Measurements from ENCODE around the gene TIGD7. TPM values are rescaled to one million over a fixed set of nuclear protein-coding genes. Genes with fewer than 3 reads are reported as not detected.
A peak's percentile ranks its signal among the peaks of the same experiment; 100 is the strongest.
"Not testable (repeated sequence)": the region's sequence is repeated elsewhere in the genome, so short reads cannot be mapped to it uniquely, and the experiment has no call there.

Gene TIGD7
- total and polyA plus RNA-seq, 8 donors = 1.3 to 3.6 (median 2.4) TPM

- no peak overlapping the region for H3K4me3 ChIP-seq
- DNase-seq (no peak), FAIRE-seq (no peak), ATAC-seq (no peak)
- no peak for TF ChIP-seq CTCF (IDR thresholded peaks at IDR 0.05)
- H3K9me3 ChIP-seq = no peaks in the 10 kb centered on the region
- 75 to 80% methylated on average over 5 of the region's 5 CpGs for WGBS, 2 donors
- H3K4me1 ChIP-seq = peaks cover 0 to under 1% (median 0%) of the 10 kb centered on the region in 3 donors
- no peak overlapping the region for H3K27ac ChIP-seq
- intact Hi-C loops (cut with DNase I) = no loop called here
- H3K36me3 ChIP-seq = no peaks in the 10 kb centered on the region
- H3K27me3 ChIP-seq = no peaks in the 10 kb centered on the region
These were observed 28.6 kb downstream of the TIGD7 start for GRCh38 chr16:3276679-3277078.

- H3K4me3 ChIP-seq = no peak overlapping the region
- no peaks in the 10 kb centered on the region for H3K27me3 ChIP-seq
- TF ChIP-seq CTCF (IDR thresholded peaks at IDR 0.05) = no peak
- no peaks in the 10 kb centered on the region for H3K36me3 ChIP-seq
- H3K27ac ChIP-seq = no peak overlapping the region
- intact Hi-C loops (cut with DNase I) = no loop called here
- FAIRE-seq (no peak), DNase-seq (no peak), ATAC-seq (no peak)
- no peaks in the 10 kb centered on the region for H3K4me1 ChIP-seq
- no peaks in the 10 kb centered on the region for H3K9me3 ChIP-seq
These were observed 30.3 kb downstream of the TIGD7 start for GRCh38 chr16:3274947-3275346.

DNA sequence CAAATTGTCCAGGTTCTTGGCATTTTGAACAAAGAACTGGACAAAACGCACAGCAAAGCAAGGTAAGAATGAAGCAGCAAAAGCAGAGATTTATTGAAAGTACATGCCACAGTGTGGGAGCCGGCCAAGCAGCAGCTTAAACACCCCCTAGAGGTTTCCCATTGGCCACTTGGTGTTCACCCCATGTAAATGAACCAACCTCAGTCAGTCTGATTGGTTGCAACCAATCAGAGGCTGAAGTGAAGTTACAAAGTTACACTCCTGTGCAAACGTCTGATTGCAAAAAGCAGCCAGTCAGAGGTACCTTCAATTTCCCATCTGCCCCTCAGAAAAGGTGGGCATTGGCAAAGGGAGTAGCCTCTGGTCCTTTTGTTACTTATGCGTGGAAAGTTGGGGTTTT lies 30.7 kb downstream of the TIGD7 start:
- ATAC-seq (peak in 2 of 4 donors; percentile 54 to 70), DNase-seq (no peak)

DNA sequence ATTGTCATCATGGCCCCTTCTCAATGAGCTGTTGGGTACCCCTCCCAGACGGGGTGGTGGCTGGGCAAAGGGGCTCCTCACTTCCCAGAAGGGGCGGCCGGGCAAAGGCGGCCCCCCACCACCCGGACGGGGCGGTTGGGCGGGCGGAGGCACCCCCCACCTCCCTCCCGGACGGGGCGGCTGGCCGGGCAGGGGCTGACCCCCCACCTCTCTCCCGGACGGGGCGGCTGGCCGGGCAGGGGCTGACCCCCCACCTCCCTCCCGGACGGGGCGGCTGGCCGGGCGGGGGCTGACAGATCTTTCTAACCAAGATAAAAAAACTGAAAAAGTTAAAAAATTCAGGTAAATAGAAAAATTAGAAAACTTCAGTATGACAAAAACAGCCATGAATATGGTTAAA lies 33.9 kb downstream of the TIGD7 start:
- 91 to 94% methylated on average over 22 of the region's 22 CpGs for WGBS, 2 donors
- FAIRE-seq; ATAC-seq; H3K36me3 ChIP-seq; DNase-seq; H3K4me1 ChIP-seq; H3K27me3 ChIP-seq; H3K27ac ChIP-seq; H3K4me3 ChIP-seq; intact Hi-C loops (cut with DNase I); H3K9me3 ChIP-seq: not testable (repeated sequence)

More for the DNA sequence above, 30.7 kb downstream of the TIGD7 start:
- no peak for FAIRE-seq
- TF ChIP-seq CTCF (IDR thresholded peaks at IDR 0.05) = no peak
- no peak overlapping the region for H3K4me3 ChIP-seq
- intact Hi-C loops (cut with DNase I) = no loop called here
- H3K9me3 ChIP-seq = no peaks in the 10 kb centered on the region
- H3K36me3 ChIP-seq = no peaks in the 10 kb centered on the region
- H3K27ac ChIP-seq = no peak overlapping the region
- no peaks in the 10 kb centered on the region for H3K4me1 ChIP-seq
- WGBS, 2 donors = 40 to 53% methylated on average over 4 of the region's 4 CpGs
- H3K27me3 ChIP-seq = no peaks in the 10 kb centered on the region

GRCh38 chr16:3270718-3271117 lies 34.5 kb downstream of the TIGD7 start:
- FAIRE-seq; H3K9me3 ChIP-seq; H3K27ac ChIP-seq; H3K36me3 ChIP-seq; H3K4me1 ChIP-seq; DNase-seq; H3K27me3 ChIP-seq; H3K4me3 ChIP-seq; intact Hi-C loops (cut with DNase I); ATAC-seq: not testable (repeated sequence)
- WGBS, 2 donors = 72 to 91% methylated on average over 4 to 5 of the region's 5 CpGs

DNA sequence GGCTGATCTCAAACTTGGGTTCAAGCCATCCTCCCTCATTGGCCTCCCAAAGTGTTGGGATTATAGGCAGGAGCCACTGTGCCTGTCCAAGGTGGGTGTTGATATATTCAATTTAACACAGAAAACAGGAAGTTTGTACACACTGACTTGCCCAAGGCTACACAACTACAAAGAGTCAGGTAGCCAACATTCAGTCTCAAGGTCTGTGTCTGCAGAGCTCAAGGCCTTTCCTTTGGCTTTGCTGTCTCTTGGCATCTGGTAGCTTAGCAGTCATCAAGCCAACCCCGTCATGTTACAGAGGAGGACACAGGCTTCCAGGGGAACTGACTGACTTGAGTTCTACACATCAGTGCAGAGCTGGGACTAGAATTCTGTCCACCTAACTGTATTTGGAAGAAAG lies 36.9 kb downstream of the TIGD7 start:
- H3K27ac ChIP-seq = no peak overlapping the region
- no peaks in the 10 kb centered on the region for H3K9me3 ChIP-seq
- FAIRE-seq = no peak
- intact Hi-C loops (cut with DNase I) = no loop called here
- H3K4me3 ChIP-seq = no peak overlapping the region
- H3K27me3 ChIP-seq = no peaks in the 10 kb centered on the region
- no peaks in the 10 kb centered on the region for H3K36me3 ChIP-seq
- no peak for DNase-seq
- ATAC-seq = no peak
- TF ChIP-seq CTCF (IDR thresholded peaks at IDR 0.05) = no peak
- H3K4me1 ChIP-seq = peaks cover 0 to 6% (median 3%) of the 10 kb centered on the region in 3 donors
- 66 to 85% methylated on average over 1 of the region's 1 CpG for WGBS, 2 donors

All from pancreas (tissue), 10 donors.